Endothelial cell of umbilical vein (primary cell): ENCODE results near the gene NBPF26.
"Not testable (repeated sequence)": the region's sequence is repeated elsewhere in the genome, so short reads cannot be mapped to it uniquely, and the experiment has no call there.

Experiments
- EZH2 ChIP-seq: IDR thresholded peaks from 2 replicates; pipeline ENCODE4 v1.6.1; 2012; ENCODE audit warnings: borderline replicate concordance, low read depth, mild to moderate bottlenecking, moderate library complexity, low read length, inconsistent platforms; ENCODE audit not compliant: severe bottlenecking
- FOS ChIP-seq: IDR thresholded peaks from 2 replicates; pipeline ENCODE4 v1.6.1; 2011; ENCODE audit warnings: mild to moderate bottlenecking, low read length, moderate library complexity, borderline replicate concordance; ENCODE audit not compliant: insufficient read depth
- GATA2 ChIP-seq: IDR thresholded peaks from 2 replicates; pipeline ENCODE4 v1.7.0; 2011; ENCODE audit warnings: low read depth, mild to moderate bottlenecking, moderate library complexity, mixed read lengths, low read length; ENCODE audit not compliant: insufficient read length, insufficient read depth
- MAX ChIP-seq: IDR thresholded peaks from 2 replicates; pipeline ENCODE4 v1.6.1; 2011; ENCODE audit not compliant: insufficient read depth, insufficient read length
- POLR2A ChIP-seq: IDR thresholded peaks from 2 replicates; pipeline ENCODE4 v1.6.1; 2012; ENCODE audit warnings: low read depth, mild to moderate bottlenecking, control low read depth, low read length
- POLR2AphosphoS5 ChIP-seq: IDR thresholded peaks from 2 replicates; pipeline ENCODE4 v1.6.1; 2012; ENCODE audit warnings: low read depth, mild to moderate bottlenecking, control low read depth, low read length, moderate library complexity; ENCODE audit not compliant: insufficient read depth
- TF ChIP-seq, protein P1 (sequence below), 2 donors: IDR thresholded peaks; 1 replicate in 1 of 2; 2 replicates in 1 of 2; pipeline ENCODE4 v1.5.1; 2011; ENCODE audit warnings: low read length in 2 of 2, mild to moderate bottlenecking in 2 of 2, moderate library complexity in 2 of 2, control low read depth in 1 of 2, inconsistent platforms in 1 of 2, low read depth in 1 of 2; ENCODE audit not compliant: insufficient read depth in 1 of 2; ENCODE audit errors: extremely low read depth in 1 of 2

DNA sequence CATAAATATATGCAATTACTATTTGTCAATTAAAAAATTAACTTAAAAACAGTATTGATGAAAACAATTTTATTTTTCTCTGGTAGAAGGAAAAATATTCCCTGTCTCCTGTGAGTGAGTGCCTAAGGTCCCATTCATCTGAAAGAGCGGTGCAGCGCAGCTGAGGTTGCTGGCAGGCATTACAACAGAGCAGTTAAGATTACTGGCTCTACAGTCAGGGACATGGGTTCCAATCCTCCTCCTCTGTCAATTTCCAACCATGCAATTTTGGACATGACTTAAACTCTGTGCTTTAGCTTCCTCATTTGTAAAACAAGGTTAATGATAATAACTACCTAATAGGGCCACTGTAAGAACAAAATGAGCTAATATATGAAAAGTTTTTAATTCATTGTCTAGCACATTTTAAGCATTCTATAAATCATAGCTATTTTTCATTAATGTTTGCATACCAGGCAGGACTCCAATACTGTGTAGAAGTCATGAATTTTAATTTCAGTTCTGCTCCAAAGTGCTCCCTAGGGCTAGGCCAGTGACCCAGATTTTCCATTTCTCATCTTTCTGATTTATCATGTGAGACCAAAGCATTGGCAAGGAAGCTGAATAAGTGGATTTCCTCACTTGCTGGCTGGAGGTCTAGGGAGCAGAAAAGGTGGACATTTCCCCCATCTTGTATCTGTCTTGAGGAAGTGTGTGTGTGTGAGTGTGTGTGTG lies 43.5 kb upstream of the NBPF26 start:
- TF ChIP-seq, protein P1, sequence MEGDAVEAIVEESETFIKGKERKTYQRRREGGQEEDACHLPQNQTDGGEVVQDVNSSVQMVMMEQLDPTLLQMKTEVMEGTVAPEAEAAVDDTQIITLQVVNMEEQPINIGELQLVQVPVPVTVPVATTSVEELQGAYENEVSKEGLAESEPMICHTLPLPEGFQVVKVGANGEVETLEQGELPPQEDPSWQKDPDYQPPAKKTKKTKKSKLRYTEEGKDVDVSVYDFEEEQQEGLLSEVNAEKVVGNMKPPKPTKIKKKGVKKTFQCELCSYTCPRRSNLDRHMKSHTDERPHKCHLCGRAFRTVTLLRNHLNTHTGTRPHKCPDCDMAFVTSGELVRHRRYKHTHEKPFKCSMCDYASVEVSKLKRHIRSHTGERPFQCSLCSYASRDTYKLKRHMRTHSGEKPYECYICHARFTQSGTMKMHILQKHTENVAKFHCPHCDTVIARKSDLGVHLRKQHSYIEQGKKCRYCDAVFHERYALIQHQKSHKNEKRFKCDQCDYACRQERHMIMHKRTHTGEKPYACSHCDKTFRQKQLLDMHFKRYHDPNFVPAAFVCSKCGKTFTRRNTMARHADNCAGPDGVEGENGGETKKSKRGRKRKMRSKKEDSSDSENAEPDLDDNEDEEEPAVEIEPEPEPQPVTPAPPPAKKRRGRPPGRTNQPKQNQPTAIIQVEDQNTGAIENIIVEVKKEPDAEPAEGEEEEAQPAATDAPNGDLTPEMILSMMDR (IDR thresholded peaks at IDR 0.05; ENCODE audit: extremely low read depth in 1 of 2, insufficient read depth in 1 of 2, low read depth in 1 of 2, low read length in 2 of 2), result not testable (repeated sequence)
- not testable (repeated sequence) for TF ChIP-seq FOS, EZH2, POLR2A, MAX, POLR2AphosphoS5, GATA2
